ENCODE results near the gene MEIS1.

The MEIS1 gene

GRCh38 chr2:66441581-66442320 lies 6.8 kb downstream of the MEIS1 start:
- Histone ChIP-seq H3K4me3 (ENCODE audit: low read depth, low read length) (no peak overlapping the region), H3K27ac (ENCODE audit: extremely low read depth, low read depth, low read length) (no peak overlapping the region), H3K36me3 (ENCODE audit: control insufficient read depth in 2 of 2, insufficient read depth in 1 of 2, low read length in 2 of 2) (peaks cover 14 to 68% of the 10 kb centered on the region in 2 experiments), H3K4me1 (ENCODE audit: control insufficient read depth, insufficient read depth, low read length) (no peaks in the 10 kb centered on the region), H3K9me3 (ENCODE audit: control insufficient read depth, insufficient read depth, low read depth, low read length) (no peaks in the 10 kb centered on the region)
- ChIA-PET CTCF (no interaction called here), POLR2A (no interaction called here)
- no peak for TF ChIP-seq ZNF623 (tag by site-specific recombination; IDR thresholded peaks at IDR 0.05)
- TF ChIP-seq ZNF24 (tag by site-specific recombination; IDR thresholded peaks at IDR 0.05), result no peak
- no peak for TF ChIP-seq SETDB1 (IDR thresholded peaks at IDR 0.05; ENCODE audit: insufficient read length, low read length)

- Histone ChIP-seq H3K4me1 (ENCODE audit: control insufficient read depth, insufficient read depth, low read length) (no peaks in the 10 kb centered on the region), H3K4me3 (ENCODE audit: low read depth, low read length) (no peak overlapping the region), H3K36me3 (ENCODE audit: control insufficient read depth in 2 of 2, insufficient read depth in 1 of 2, low read length in 2 of 2) (peaks cover 14 to 68% of the 10 kb centered on the region in 2 experiments), H3K27ac (ENCODE audit: extremely low read depth, low read depth, low read length) (no peak overlapping the region), H3K9me3 (ENCODE audit: control insufficient read depth, insufficient read depth, low read depth, low read length) (no peaks in the 10 kb centered on the region)
- ChIA-PET POLR2A (no interaction called here), CTCF (interaction anchor here (0.6 kb wide), 1 partner anchor 132 kb away, joined by 3 read pairs; no protein-coding TSS in a partner anchor)
- TF ChIP-seq ZNF585B (tag by site-specific recombination; IDR thresholded peaks at IDR 0.05) (no peak), CTCF (tag by site-specific recombination; IDR thresholded peaks at IDR 0.05) (no peak), ZNF449 (tag by site-specific recombination; IDR thresholded peaks at IDR 0.05) (no peak), ZSCAN18 (tag by site-specific recombination; IDR thresholded peaks at IDR 0.05) (no peak), ZBTB17 (tag by site-specific recombination; IDR thresholded peaks at IDR 0.05) (no peak), ZNF366 (tag by site-specific recombination; conservative IDR thresholded peaks at IDR 0.05) (no peak), ZNF571 (tag by site-specific recombination; IDR thresholded peaks at IDR 0.05) (no peak), REST (tag by site-specific recombination; IDR thresholded peaks at IDR 0.05) (no peak), ZNF292 (tag by site-specific recombination; IDR thresholded peaks at IDR 0.05; ENCODE audit: borderline replicate concordance, low read depth) (no peak), OSR2 (tag by site-specific recombination; IDR thresholded peaks at IDR 0.05) (no peak), YY1 (tag by site-specific recombination; IDR thresholded peaks at IDR 0.05) (no peak), ZNF155 (tag by site-specific recombination; IDR thresholded peaks at IDR 0.05) (no peak), ZNF24 (tag by site-specific recombination; IDR thresholded peaks at IDR 0.05) (no peak), ZNF670 (tag by site-specific recombination; IDR thresholded peaks at IDR 0.05; ENCODE audit: low read depth) (no peak), SALL2 (tag by site-specific recombination; IDR thresholded peaks at IDR 0.05; ENCODE audit: borderline replicate concordance) (no peak), PRDM4 (tag by site-specific recombination; IDR thresholded peaks at IDR 0.05) (no peak), ZNF660 (tag by site-specific recombination; IDR thresholded peaks at IDR 0.05) (no peak), KLF8 (tag by site-specific recombination; IDR thresholded peaks at IDR 0.05) (no peak)
Measured at GRCh38 chr2:66442516-66443185, 7.7 kb downstream of the MEIS1 start.

All from HEK293 (cell line).